Stimulated activated naive CD8-positive, alpha-beta T cell treated with anti-CD3 and anti-CD28 coated beads, Interleukin-15, Interleukin-2, amounts not matched to agents 100 U/mL and 50 U/mL, for 24 hours (primary cell): ENCODE results near the gene NWD2.
"Not testable (repeated sequence)": the region's sequence is repeated elsewhere in the genome, so short reads cannot be mapped to it uniquely, and the experiment has no call there.

ENCODE experiments used
- ATAC-seq: fragments of 150-1000 bp; cut with Tn5 transposase; one replicate; pipeline ENCODE4 v1.10.0; 2021
- DNase-seq: peaks from one replicate; pipeline ENCODE4 v3.0.0; 2021

Gene NWD2

DNA sequence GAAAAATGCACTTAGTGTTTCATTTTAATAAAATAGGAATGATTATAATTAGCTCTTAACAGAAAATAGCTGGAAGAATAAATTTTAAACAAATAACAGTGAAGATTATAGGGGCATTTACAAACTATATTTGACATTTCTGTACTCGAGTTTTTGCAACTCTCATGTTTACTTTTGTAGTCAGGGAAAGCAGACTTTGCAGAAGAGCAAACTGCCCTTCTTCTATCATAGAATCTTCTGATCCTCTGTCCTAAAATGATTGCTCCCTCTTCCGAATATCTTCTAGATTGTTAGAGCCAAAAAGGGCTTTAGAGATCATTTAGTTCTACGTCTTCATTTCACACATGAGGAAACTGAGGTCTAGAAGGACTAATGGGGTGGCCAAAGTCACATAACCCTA is 222.7 kb downstream of the NWD2 start:
- ATAC-seq (no peak), DNase-seq (no peak)

DNA sequence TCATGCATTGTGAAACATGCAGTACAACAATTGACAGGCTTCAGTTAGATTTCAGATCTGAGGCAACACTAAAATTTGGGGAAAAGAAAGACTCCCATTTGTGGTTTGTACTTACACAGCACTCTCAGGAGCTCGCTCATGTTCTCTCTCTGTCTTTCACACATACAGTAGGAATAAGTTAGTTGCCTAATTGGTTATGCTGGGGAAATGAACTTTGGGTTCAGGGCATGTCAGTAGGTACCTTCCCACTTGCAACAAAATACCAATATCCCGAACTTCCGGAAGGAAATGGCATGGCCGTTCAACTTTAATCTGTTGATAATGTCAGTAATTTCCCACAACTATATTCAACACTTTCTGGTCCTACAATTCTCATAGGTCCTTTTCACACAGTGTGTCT is 223.3 kb downstream of the NWD2 start:
- DNase-seq (no peak), ATAC-seq (no peak)

DNA sequence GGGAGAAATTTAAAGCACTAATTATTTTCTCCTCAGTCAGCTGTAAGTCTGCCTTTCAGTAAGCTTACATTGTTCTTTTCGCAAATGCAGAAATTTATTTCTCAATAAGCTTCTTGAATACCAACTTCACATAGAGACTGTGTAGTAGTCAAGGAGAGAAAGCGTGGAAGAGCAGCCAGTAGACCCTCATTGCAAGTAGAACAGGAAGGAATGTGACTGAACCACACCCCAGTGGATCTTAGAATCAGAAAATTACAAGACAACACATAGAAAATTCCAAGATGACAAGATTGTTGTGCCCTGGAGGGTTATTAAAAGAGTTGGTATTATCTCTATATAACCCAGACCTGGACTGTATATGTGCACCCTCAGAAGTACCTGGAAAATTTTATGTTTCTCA is 224.7 kb downstream of the NWD2 start:
- ATAC-seq: no peak
- no peak for DNase-seq

DNA sequence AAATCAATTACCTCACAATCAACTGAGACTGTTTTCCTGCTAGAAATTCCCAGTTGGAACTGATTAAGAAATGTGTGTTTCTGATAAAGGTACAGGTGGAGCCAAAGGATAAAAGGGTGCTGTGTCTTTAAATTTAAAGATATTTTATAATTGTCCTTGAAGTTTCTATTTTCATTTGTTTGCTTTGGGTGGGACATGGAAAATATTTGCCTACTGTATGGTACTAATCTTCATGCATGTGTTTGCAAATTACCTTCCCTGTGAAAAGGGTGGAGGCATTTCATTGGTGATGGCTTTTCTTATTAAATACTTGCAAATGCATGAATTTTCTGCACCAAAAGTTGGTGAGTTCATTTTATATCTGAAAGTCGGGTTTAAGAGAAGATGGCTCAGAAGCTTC is 225.7 kb downstream of the NWD2 start:
- no peak for ATAC-seq
- DNase-seq: no peak

DNA sequence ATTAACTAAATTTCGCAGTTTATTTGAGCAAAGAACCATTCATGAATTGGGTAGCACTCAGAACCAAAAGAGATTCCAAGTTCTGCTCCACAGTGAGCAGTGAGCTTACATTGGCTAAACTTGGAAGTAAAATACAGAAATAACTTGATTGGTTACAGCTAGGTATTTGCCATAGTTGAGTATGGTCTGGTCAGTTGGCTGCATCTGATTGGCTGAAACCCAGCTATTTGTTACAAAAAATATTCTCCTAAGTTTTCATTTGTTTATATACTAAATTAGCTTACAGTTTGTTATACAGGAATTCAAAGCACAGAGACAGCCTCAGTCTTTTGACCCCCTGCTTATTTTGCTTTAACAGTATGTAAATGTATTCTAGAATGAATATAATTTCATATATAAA is 226.6 kb downstream of the NWD2 start:
- ATAC-seq (no peak), DNase-seq (no peak)

DNA sequence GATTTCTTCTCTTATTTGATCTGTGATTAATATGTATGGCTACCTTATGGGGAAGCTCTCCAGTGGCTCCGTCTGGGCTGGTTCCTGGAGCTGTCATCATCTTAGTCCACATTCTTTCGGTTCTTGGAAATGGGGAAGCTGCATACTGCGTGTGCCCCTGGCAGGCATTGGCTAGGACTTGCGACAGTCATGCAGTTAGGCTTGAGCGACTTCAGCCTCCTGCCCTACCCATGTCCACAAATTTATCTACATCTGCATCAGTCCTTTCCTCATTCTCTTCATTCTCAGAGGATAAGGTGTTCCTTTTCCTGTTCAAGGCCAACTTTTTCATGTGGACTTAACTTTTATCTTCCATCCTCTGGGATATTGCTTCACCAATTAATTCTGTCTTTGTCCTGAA is 227.4 kb downstream of the NWD2 start:
- no peak for ATAC-seq
- no peak for DNase-seq

DNA sequence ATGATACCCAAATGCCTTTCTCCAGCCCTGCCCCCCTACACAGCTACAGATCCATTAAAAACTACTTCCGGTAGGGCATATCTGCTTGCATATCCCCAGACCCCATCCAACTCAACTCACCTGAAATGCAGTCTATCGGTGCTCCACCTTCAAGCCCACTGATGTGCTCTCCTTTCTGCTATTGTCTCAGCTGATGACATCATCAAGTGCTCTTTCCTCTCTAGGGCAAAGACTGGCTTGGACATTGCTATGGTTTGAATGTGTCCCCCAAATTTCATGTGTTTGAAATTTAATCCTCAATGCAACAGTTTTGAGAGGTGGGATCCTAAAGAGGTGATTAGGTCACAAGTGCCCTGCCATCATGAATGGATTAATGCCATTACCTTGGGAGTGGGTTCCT is 229.3 kb downstream of the NWD2 start:
- ATAC-seq (no peak), DNase-seq (no peak)

DNA sequence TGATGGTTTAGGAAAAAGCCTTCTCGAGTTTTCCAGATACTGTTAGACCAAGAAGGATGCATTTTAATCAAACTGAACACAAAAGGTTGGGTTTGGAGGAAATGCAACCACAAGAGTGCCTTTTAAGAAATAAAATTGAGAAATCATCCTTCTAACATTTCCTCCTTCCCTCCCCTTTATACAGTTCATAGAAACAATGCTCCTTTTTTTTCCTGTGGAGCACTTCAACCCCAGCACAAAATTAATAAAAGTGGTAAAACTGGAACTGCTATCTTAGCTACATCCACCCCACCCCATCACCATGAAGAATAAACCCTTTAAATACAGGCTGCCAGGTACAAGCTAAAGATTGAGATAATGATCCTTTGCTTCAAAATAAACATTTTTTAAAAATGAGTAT is 230.5 kb downstream of the NWD2 start:
- no peak for ATAC-seq
- no peak for DNase-seq

DNA sequence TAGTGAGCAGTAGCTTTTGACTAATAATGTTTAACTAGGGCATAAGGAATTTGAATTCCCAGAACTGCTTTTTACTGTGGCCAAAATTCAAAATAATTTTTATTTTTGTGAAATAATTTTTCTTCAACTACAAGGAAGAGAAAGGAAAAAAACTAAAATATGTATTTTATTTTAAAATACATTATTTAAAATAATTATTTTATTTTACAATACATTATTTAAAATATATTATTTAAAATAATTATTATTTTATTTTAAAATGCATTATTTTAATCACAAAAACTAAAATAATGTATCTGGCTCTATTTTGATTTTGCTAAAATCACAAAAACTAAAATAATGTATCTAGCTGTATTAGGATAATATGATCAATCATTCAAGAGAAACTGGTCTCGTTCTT is 231.2 kb downstream of the NWD2 start:
- ATAC-seq (no peak), DNase-seq (no peak)

DNA sequence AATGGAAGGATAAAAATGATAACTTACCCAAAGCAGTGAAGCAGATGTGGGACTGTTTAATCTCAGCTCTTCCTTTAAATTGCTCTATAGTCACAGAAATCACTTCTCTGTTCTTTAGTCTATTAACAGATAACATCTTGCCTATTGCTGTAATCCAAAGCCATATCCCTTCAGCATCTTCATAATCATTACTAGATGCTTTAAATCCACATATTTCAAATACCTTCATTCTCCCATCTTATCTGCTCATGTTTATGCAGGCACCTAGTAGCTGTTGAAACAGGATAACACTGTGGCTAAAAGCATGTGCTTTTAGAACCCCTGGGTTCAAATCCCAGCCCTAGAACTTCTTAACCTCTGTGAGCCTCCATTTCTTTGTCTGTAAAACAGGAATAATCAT is 231.7 kb downstream of the NWD2 start:
- DNase-seq: no peak

DNA sequence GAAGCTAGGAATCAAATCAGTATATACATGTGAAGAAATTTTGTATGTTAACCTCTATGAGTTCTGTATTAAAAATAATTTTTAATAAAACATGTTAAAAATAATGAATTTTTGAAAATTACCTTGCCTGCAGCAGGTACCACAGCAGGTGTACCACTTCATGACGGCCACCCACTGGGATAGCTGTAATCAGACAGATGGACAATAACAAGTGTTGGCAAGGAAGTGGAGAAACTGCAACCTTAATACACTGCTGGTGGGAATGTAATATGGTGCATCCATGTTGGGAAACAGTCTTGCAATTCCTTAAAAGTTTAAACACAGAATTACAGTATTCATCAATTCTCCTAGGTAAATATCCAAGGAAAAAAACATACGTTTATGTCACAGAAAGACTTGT is 232.1 kb downstream of the NWD2 start:
- no peak for ATAC-seq
- DNase-seq: no peak

More for the DNA sequence above, 231.7 kb downstream of the NWD2 start:
- ATAC-seq: no peak

DNA sequence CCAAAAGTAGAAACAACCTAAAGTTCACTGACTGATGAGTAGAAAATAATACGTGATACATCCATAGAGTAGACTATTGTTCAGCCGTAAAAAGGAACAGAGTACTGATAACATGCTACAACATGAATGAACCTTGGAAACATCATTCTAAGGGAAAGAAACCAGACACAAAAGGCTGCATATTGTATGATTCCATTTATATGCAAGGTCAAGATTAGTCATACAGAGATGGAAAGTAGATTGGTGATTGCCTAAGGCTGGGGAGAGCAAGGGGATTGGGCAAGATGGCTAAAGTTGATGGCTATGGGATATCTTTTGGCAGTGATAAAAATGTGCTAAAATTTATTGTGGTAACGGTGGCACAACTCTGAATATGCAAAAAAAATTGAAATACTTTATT is 232.6 kb downstream of the NWD2 start:
- DNase-seq: no peak
- ATAC-seq: no peak

DNA sequence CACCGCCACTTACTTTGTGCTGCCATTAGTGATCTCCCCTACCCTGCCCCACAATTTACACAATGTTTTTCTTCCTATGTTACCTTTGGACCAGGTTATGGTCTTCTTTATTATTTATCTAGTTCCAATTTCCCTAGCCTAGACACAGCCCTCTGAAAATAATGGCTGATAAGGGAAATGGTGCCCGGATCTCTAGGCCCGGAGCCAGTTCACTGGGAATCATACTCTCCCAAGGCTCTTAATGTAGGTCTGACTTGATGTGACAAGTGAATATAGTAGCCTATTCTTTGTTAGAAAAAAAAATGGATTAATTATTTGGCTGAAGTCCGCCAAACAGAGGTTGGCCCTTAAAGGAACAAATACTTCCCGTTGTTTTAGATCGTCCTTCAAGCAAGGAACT is 233.6 kb downstream of the NWD2 start:
- DNase-seq (no peak), ATAC-seq (no peak)

DNA sequence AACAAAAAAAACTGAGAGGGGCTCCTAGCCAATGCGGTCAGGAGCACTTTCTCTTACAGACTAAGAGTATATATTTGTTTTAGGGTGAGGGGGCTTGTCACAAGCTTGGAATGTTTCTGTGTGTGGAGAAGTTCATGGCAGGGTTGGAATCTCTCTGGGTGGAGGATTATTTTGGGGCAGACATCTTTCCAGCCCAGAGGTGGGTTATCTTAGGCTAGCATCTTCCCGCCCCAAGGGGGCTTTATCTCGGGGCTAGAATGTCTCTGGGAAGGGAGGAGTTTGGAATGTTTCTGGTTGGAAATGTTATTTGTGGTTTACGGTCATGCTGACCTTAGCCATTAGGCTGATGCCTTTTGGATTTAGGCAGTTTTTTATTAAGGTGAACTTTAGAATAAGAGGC is 236.0 kb downstream of the NWD2 start:
- no peak for ATAC-seq

DNA sequence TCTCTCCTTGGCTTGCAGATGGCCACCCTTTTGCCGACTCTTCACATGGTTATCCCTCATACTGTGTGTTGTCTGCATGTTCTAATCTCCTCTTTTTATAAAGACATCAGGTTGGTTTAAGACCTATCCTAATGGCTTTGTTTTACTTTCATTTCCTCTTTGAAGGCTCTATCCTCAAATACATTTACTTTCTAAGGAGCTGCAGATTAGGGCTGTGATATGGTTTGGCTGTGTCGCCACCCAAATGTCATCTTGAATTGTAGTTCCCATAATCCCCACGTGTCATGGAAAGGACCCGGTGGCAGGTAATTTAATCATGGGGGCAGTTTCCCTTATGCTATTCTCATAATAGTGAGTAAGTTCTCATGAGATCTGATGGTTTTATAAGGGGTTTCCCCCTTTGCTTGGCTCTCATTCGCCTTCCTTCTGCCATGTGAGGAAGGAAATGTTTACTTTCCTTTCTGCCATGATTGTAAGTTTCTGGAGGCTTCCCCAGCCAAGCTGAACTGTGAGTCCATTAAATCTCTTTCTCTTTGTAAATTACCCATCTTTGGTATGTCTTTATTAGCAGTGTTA is 237.1 kb downstream of the NWD2 start:
- peak; percentile 40 for ATAC-seq
- no peak for DNase-seq

More for the DNA sequence above, 236.0 kb downstream of the NWD2 start:
- no peak for DNase-seq

DNA sequence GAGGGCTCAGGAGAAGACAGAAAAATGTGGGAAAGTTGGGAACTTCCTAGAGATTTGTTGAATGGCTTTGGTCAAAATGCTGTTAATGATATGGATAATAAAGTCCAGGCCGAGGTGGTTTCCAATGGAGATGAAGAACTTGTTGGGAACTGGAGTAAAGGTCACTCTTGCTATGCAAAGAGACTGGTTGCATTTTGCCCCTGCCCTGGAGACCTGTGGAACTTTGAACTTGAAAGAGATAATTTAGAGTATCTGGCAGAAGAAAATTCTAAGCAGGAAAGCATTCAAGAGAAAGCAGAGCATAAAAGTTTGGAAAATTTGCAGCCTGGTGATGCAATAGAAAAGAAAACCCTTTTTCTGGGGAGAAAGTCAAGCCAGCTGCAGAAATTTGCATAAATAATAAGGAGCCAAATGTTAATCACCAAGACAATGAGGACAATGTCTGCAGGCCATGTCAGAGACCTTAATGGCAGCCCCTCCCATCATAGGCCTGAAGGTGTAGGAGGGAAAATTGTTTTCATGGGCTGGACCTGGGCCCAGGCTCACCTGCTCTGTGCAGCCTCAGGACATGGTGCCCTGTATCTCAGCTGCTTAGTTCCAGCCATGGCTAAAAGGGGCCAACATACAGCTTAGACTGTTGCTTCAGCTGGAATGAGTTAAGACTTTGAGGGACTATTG is 237.8 kb downstream of the NWD2 start:
- ATAC-seq: no peak
- no peak for DNase-seq

DNA sequence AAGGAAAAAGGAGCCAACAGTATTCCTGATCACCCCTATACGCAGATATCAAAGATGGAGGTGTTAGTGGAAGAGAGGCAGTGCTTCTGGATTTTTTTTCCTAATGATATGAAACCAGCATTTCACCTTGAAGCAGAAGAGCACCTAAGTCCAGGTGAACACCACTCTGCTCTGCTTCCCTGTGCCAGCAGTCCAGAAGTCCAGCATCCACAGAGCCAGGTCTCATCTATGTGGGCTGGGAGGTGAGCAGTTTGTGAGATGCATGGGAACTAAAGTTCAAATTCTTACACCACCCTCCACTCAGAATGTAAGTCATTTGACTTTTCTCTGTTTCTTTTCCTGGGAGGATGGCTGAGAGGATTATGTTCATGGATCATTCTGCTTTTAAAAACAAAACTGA is 239.1 kb downstream of the NWD2 start:
- ATAC-seq: no peak
- DNase-seq: no peak

DNA sequence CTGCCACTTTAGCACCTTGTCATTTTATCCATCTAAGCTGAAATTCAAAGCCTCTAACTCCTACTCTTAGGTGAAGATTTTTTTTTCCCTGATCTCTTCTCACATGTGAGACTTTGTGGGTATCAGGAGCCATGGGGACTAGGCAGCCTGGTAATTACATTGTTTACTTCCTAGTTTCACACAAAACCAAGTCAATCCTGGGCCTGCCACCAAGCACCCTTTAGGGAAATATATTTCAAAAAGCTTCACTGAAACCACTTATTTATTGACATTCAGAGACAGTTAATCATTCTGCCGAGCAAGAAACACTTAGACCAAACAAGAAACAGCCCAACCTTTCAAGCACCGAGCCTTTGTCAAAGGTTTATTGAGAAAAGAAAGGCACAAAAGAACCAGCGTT is 241.6 kb downstream of the NWD2 start:
- ATAC-seq (no peak), DNase-seq (no peak)

DNA sequence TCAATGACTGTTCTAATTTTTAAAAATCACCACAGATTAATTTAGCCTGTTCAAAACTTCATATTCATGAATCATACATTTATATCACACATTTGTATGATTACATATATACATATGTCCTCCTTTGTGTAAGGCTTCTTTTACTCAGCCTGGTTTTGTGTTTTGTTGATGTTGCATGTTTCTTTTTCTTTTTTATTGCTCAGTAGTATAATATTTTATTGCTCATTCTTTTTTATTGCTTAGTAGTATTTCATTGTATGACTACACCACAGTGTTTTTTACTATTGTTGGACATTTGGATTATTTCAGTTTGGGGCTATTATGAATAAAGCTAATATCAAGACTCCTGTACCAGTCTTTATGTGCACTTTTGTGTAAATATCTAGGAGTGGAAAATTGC is 243.1 kb downstream of the NWD2 start:
- no peak for ATAC-seq
- DNase-seq: no peak

DNA sequence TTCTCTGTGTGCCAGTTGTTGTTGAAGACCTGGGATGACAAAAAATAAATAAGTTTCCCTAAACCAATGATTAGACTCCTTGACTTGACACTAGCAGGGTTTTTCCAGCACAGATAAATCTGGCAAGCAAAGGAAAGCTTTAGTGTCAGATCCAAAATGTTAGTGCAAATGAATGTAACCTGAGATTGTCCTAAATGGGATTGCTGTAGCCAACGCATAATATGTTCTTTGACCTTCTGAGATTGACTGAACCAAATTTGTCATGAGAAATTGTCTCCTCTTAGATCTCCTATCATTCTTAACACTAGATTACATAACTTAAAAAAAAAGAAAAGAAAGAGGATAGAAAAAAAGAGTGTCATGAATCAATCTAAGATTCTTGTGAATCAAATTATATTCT is 245.2 kb downstream of the NWD2 start:
- DNase-seq: no peak
- ATAC-seq: no peak

DNA sequence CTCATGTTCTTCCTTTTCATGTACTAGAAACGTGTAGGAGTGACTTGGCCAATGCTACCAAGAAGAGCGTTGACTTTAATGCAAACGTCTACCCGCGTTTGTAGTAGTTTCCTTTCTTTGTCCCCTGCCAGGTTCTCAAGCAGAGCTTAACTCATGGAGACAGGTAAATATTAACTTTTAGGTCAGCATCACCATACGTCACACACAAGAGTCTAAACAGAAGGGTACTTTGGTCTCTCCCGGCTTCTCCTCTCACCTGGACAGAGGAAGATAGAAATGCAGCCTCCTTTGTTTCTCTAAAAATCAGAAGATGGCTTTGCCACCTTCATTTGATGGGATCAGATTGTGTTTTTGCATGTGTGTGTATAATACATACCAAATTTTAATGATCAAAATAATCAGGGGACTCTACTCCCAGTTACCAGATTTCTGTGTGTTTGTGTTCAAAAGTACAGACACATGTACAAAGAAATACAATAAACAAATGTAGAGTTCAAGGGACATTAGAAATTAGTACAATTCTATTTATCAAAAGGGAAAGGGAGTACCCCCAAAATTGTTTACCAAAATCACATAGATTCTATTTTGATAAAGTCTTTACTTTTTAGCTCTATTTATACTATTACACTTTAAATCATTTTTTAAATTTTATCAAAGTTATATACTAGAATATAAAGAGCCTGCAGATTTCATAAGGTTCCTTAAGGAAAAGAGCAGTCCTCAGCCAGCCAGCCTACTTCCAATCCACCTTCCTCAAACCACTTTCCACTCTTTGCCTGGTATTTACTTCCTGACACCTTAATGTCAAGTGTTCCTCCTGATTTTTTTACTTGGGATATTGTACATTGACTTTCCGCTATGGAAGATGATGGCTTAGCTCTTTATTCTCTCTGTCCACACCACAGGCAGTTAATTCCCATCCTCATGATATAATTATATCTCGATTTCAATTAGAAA is 246.1 kb downstream of the NWD2 start:
- DNase-seq: no peak
- ATAC-seq: no peak

DNA sequence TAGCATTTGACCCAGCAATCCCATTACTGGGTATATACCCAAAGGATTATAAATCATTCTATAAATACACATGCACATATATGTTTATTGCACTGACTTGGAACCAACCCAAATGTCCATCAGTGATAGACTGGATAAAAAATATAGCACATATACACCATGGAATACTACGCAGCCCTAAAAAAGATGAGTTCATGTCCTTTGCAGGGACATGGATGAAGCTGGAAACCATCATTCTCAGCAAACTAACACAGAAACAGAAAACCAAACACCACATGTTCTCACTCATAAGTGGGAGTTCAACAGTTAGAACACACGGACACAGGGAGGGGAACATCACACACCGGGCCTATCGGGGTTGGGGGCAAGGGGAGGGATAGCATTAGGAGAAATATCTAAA is 250.8 kb downstream of the NWD2 start:
- DNase-seq, ATAC-seq: not testable (repeated sequence)
